Liver (tissue), 9 donors: Measurements from ENCODE around the gene DNAH7. TPM values are rescaled to one million over a fixed set of nuclear protein-coding genes. Genes with fewer than 3 reads are reported as not detected.

Experiments
- DNase-seq: peaks from one replicate; pipeline ENCODE4 v3.0.0-alpha.2; 2017; ENCODE audit warnings: low spot score
- H3K27ac ChIP-seq, 2 donors: one replicate each; pipeline ENCODE4 v1.7.0; 2013; ENCODE audit warnings: inconsistent platforms in 2 of 2, low read length in 2 of 2, control low read depth in 1 of 2, low read depth in 1 of 2, mild to moderate bottlenecking in 1 of 2
- H3K27me3 ChIP-seq, 4 donors: one replicate each; pipeline versions ENCODE4 v1.6.1 to v1.7.0; 2013; ENCODE audit warnings: low read length in 3 of 4, inconsistent platforms in 1 of 4, mild to moderate bottlenecking in 1 of 4, moderate library complexity in 1 of 4; ENCODE audit not compliant: control insufficient read depth in 4 of 4, insufficient read depth in 4 of 4
- H3K36me3 ChIP-seq, 4 donors: one replicate each; pipeline versions ENCODE4 v1.6.1 to v1.7.0; 2013; ENCODE audit warnings: low read length in 3 of 4, mild to moderate bottlenecking in 3 of 4, low read depth in 1 of 4, moderate library complexity in 1 of 4; ENCODE audit not compliant: control insufficient read depth in 4 of 4, insufficient read depth in 3 of 4
- H3K4me1 ChIP-seq, 4 donors: one replicate each; pipeline versions ENCODE4 v1.6.1 to v1.7.0; 2013; ENCODE audit warnings: low read length in 3 of 4, mild to moderate bottlenecking in 3 of 4, moderate library complexity in 1 of 4; ENCODE audit not compliant: control insufficient read depth in 4 of 4, insufficient read depth in 4 of 4
- H3K4me3 ChIP-seq, 3 donors: one replicate each; pipeline versions ENCODE4 v1.6.1 to v1.7.0; 2013; ENCODE audit warnings: low read length in 3 of 3, control low read depth in 1 of 3, low read depth in 1 of 3, mild to moderate bottlenecking in 1 of 3
- H3K9ac ChIP-seq, 2 donors: one replicate each; pipeline ENCODE4 v1.7.0; 2013; ENCODE audit warnings: low read length in 2 of 2, mild to moderate bottlenecking in 2 of 2, moderate library complexity in 2 of 2, control low read depth in 1 of 2, low read depth in 1 of 2
- H3K9me3 ChIP-seq, 4 donors: one replicate each; pipeline versions ENCODE4 v1.6.1 to v1.7.0; 2013; ENCODE audit warnings: low read length in 3 of 4; ENCODE audit not compliant: control insufficient read depth in 4 of 4
- EGR1 ChIP-seq, 2 donors: IDR thresholded peaks; 2 replicates each; pipeline ENCODE4 v1.6.1; 2016 to 2018; ENCODE audit warnings: antibody characterized with exemption in 2 of 2, low read depth in 2 of 2
- FOXA1 ChIP-seq: IDR thresholded peaks from 2 replicates; pipeline ENCODE4 v1.6.1; 2016; ENCODE audit warnings: antibody characterized with exemption
- FOXA2 ChIP-seq: IDR thresholded peaks from 2 replicates; pipeline ENCODE4 v1.6.1; 2016; ENCODE audit warnings: antibody characterized with exemption
- GABPA ChIP-seq, 2 donors: IDR thresholded peaks in 1 of 2; conservative IDR thresholded peaks in 1 of 2; 2 replicates each; pipeline ENCODE4 v1.6.1; 2016; ENCODE audit warnings: antibody characterized with exemption in 2 of 2, mild to moderate bottlenecking in 1 of 2, moderate library complexity in 1 of 2
- HNF4A ChIP-seq, 2 donors: conservative IDR thresholded peaks; 2 replicates each; pipeline ENCODE4 v1.6.1; 2016; ENCODE audit warnings: antibody characterized with exemption in 2 of 2, mild to moderate bottlenecking in 2 of 2
- HNF4G ChIP-seq: IDR thresholded peaks from 2 replicates; pipeline ENCODE4 v1.6.1; 2016; ENCODE audit warnings: antibody characterized with exemption
- JUND ChIP-seq, 2 donors: IDR thresholded peaks; 2 replicates each; pipeline ENCODE4 v1.6.1; 2016; ENCODE audit warnings: antibody characterized with exemption in 2 of 2
- NR2F2 ChIP-seq: IDR thresholded peaks from 2 replicates; pipeline ENCODE4 v1.6.1; 2016; ENCODE audit warnings: antibody characterized with exemption
- RAD21 ChIP-seq, 2 donors: IDR thresholded peaks; 2 replicates each; pipeline ENCODE4 v1.6.1; 2016; ENCODE audit warnings: antibody characterized with exemption in 2 of 2, mild to moderate bottlenecking in 2 of 2
- RXRA ChIP-seq, 2 donors: IDR thresholded peaks; 2 replicates each; pipeline ENCODE4 v1.6.1; 2017 to 2018; ENCODE audit warnings: antibody characterized with exemption in 2 of 2, mild to moderate bottlenecking in 1 of 2
- SP1 ChIP-seq: IDR thresholded peaks from 2 replicates; pipeline ENCODE4 v1.6.1; 2018; ENCODE audit warnings: antibody characterized with exemption, mild to moderate bottlenecking
- TAF1 ChIP-seq: conservative IDR thresholded peaks from 2 replicates; pipeline ENCODE4 v1.6.1; 2016; ENCODE audit warnings: antibody characterized with exemption, mild to moderate bottlenecking
- YY1 ChIP-seq: IDR thresholded peaks from 2 replicates; pipeline ENCODE4 v1.6.1; 2016; ENCODE audit warnings: antibody characterized with exemption, mild to moderate bottlenecking
- WGBS: extraction: QIAGEN DNeasy Blood & Tissue Kit; methylation state at CpG from one replicate; pipeline ENCODE4 v1.1.7; 2013; 5-methylcytosine and 5-hydroxymethylcytosine counted together
- polyA plus RNA-seq, 2 donors: library from polyadenylated mRNA; stranded (reverse) in 1 of 2; unstranded in 1 of 2; fragments of 200-250 nt in 1 of 2; fragments of >200 nt in 1 of 2; fragmentation: Nextera tagmentation in 1 of 2; extraction: Ambion mirVana in 1 of 2; gene quantifications; one replicate each; pipeline versions ENCODE4 v1.2.1 to v1.2.3, GENCODE V29; 2013 to 2015
- total RNA-seq, 2 donors: library from RNA; depleted of rRNA; stranded (reverse); fragments of >200 nt; gene quantifications; one replicate each; pipeline ENCODE4 v1.2.3, GENCODE V29; 2014
- TF ChIP-seq, protein P1 (sequence below): IDR thresholded peaks from 2 replicates; pipeline ENCODE4 v1.6.1; 2016; ENCODE audit warnings: antibody characterized with exemption
- TF ChIP-seq, protein P2 (sequence below): fragments of 150-350 bp; IDR thresholded peaks from 2 replicates; pipeline ENCODE4 v1.5.1; 2017; ENCODE audit warnings: improper control_type of control experiment, low read depth, low read length; ENCODE audit not compliant: missing input control
- TF ChIP-seq, protein P3 (sequence below): IDR thresholded peaks from 2 replicates; pipeline ENCODE4 v1.6.1; 2016; ENCODE audit warnings: antibody characterized with exemption, mild to moderate bottlenecking
- donor health status: healthy.
- donor health status: healthy.
- donor health status: healthy.
- donor health status: healthy.
- donor health status: healthy.

Gene DNAH7
- total and polyA plus RNA-seq, 4 donors, result under 0.01 to 0.50 (median 0.07) TPM

GRCh38 chr2:195824478-195824877 is 244.2 kb downstream of the DNAH7 start:
- WGBS, result 83% methylated on average over 2 of the region's 2 CpGs
- TF ChIP-seq, protein P1, sequence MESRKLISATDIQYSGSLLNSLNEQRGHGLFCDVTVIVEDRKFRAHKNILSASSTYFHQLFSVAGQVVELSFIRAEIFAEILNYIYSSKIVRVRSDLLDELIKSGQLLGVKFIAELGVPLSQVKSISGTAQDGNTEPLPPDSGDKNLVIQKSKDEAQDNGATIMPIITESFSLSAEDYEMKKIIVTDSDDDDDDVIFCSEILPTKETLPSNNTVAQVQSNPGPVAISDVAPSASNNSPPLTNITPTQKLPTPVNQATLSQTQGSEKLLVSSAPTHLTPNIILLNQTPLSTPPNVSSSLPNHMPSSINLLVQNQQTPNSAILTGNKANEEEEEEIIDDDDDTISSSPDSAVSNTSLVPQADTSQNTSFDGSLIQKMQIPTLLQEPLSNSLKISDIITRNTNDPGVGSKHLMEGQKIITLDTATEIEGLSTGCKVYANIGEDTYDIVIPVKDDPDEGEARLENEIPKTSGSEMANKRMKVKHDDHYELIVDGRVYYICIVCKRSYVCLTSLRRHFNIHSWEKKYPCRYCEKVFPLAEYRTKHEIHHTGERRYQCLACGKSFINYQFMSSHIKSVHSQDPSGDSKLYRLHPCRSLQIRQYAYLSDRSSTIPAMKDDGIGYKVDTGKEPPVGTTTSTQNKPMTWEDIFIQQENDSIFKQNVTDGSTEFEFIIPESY, result no peak
- TF ChIP-seq SP1, result no peak
- TF ChIP-seq, protein P2, sequence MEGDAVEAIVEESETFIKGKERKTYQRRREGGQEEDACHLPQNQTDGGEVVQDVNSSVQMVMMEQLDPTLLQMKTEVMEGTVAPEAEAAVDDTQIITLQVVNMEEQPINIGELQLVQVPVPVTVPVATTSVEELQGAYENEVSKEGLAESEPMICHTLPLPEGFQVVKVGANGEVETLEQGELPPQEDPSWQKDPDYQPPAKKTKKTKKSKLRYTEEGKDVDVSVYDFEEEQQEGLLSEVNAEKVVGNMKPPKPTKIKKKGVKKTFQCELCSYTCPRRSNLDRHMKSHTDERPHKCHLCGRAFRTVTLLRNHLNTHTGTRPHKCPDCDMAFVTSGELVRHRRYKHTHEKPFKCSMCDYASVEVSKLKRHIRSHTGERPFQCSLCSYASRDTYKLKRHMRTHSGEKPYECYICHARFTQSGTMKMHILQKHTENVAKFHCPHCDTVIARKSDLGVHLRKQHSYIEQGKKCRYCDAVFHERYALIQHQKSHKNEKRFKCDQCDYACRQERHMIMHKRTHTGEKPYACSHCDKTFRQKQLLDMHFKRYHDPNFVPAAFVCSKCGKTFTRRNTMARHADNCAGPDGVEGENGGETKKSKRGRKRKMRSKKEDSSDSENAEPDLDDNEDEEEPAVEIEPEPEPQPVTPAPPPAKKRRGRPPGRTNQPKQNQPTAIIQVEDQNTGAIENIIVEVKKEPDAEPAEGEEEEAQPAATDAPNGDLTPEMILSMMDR, result no peak
- TF ChIP-seq TAF1, result no peak
- TF ChIP-seq NR2F2, result no peak
- TF ChIP-seq FOXA2, result no peak
- TF ChIP-seq HNF4A (conservative IDR thresholded peaks at IDR 0.05), result no peak
- no peak for TF ChIP-seq FOXA1
- TF ChIP-seq HNF4G, result no peak
- TF ChIP-seq JUND (IDR thresholded peaks at IDR 0.05), result no peak
- TF ChIP-seq RAD21 (IDR thresholded peaks at IDR 0.05), result no peak

GRCh38 chr2:195823206-195823605 is 245.4 kb downstream of the DNAH7 start:
- WGBS, result 83% methylated on average over 3 of the region's 3 CpGs
- Histone ChIP-seq H3K4me1 (peaks cover 0 to 1% (median 0%) of the 10 kb centered on the region in 4 donors), H3K4me3 (no peak overlapping the region), H3K27me3 (no peaks in the 10 kb centered on the region), H3K9ac (no peak overlapping the region), H3K9me3 (no peaks in the 10 kb centered on the region), H3K27ac (no peak overlapping the region), H3K36me3 (no peaks in the 10 kb centered on the region)
- no peak for DNase-seq
- no peak for TF ChIP-seq YY1
- TF ChIP-seq FOXA2, result no peak
- TF ChIP-seq EGR1 (IDR thresholded peaks at IDR 0.05; ENCODE audit: low read depth in 2 of 2), result no peak
- TF ChIP-seq RXRA (IDR thresholded peaks at IDR 0.05), result no peak
- TF ChIP-seq, protein P2, result no peak
- TF ChIP-seq HNF4A (conservative IDR thresholded peaks at IDR 0.05), result no peak
- TF ChIP-seq NR2F2, result no peak
- no peak for TF ChIP-seq TAF1
- no peak for TF ChIP-seq GABPA (IDR thresholded peaks at IDR 0.05 in 1 of 2, conservative IDR thresholded peaks at IDR 0.05 in 1 of 2)
- TF ChIP-seq FOXA1, result no peak
- no peak for TF ChIP-seq SP1
- TF ChIP-seq, protein P3, sequence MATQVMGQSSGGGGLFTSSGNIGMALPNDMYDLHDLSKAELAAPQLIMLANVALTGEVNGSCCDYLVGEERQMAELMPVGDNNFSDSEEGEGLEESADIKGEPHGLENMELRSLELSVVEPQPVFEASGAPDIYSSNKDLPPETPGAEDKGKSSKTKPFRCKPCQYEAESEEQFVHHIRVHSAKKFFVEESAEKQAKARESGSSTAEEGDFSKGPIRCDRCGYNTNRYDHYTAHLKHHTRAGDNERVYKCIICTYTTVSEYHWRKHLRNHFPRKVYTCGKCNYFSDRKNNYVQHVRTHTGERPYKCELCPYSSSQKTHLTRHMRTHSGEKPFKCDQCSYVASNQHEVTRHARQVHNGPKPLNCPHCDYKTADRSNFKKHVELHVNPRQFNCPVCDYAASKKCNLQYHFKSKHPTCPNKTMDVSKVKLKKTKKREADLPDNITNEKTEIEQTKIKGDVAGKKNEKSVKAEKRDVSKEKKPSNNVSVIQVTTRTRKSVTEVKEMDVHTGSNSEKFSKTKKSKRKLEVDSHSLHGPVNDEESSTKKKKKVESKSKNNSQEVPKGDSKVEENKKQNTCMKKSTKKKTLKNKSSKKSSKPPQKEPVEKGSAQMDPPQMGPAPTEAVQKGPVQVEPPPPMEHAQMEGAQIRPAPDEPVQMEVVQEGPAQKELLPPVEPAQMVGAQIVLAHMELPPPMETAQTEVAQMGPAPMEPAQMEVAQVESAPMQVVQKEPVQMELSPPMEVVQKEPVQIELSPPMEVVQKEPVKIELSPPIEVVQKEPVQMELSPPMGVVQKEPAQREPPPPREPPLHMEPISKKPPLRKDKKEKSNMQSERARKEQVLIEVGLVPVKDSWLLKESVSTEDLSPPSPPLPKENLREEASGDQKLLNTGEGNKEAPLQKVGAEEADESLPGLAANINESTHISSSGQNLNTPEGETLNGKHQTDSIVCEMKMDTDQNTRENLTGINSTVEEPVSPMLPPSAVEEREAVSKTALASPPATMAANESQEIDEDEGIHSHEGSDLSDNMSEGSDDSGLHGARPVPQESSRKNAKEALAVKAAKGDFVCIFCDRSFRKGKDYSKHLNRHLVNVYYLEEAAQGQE, result no peak

More at GRCh38 chr2:195824478-195824877, 244.2 kb downstream of the DNAH7 start:
- Histone ChIP-seq H3K9ac (no peak overlapping the region), H3K36me3 (no peaks in the 10 kb centered on the region), H3K4me1 (no peaks in the 10 kb centered on the region), H3K9me3 (no peaks in the 10 kb centered on the region), H3K4me3 (no peak overlapping the region), H3K27ac (no peak overlapping the region), H3K27me3 (no peaks in the 10 kb centered on the region)
- no peak for DNase-seq
